OCI-LY1 (cell line): ENCODE data around the gene GJC2.

Experiments used
- H2AFZ ChIP-seq: fragments of 200-600 bp; sonication (generic), shearing (Covaris generic); 2 replicates; pipeline ENCODE4 v1.6.0; 2014; ENCODE audit warnings: antibody characterized with exemption, mild to moderate bottlenecking, low read length
- H3F3A ChIP-seq: fragments of 200-600 bp; sonication (generic), shearing (Covaris generic); 2 replicates; pipeline ENCODE4 v1.6.0; 2014; ENCODE audit warnings: mild to moderate bottlenecking, antibody characterized with exemption, low read length, moderate library complexity; ENCODE audit not compliant: insufficient read depth
- H3K27ac ChIP-seq: fragments of 200-600 bp; sonication (generic); 2 replicates; pipeline ENCODE4 v1.5.1; 2014; ENCODE audit warnings: low read length, mixed run types, mild to moderate bottlenecking, low read depth; ENCODE audit not compliant: poor library complexity, severe bottlenecking
- H3K27me3 ChIP-seq: fragments of 200-600 bp; sonication (generic); 2 replicates; pipeline ENCODE4 v1.6.0; 2014; ENCODE audit warnings: antibody characterized with exemption, mild to moderate bottlenecking, low read length, moderate library complexity; ENCODE audit not compliant: insufficient read depth
- H3K36me3 ChIP-seq: fragments of 200-600 bp; sonication (generic); 2 replicates; pipeline ENCODE4 v1.6.1; 2014; ENCODE audit warnings: mild to moderate bottlenecking, antibody characterized with exemption, low read length, moderate library complexity, mixed read lengths; ENCODE audit not compliant: insufficient read depth
- H3K4me1 ChIP-seq: fragments of 200-600 bp; sonication (generic); 2 replicates; pipeline ENCODE4 v1.5.1; 2014; ENCODE audit warnings: mild to moderate bottlenecking, low read length, moderate library complexity; ENCODE audit not compliant: insufficient read depth, severe bottlenecking
- H3K4me2 ChIP-seq: fragments of 200-600 bp; sonication (generic), shearing (Covaris generic); 2 replicates; pipeline ENCODE4 v1.6.1; 2014; ENCODE audit warnings: low read length
- H3K4me3 ChIP-seq: fragments of 200-600 bp; sonication (generic); 2 replicates; pipeline ENCODE4 v1.5.1; 2014; ENCODE audit warnings: low read length, low read depth, mild to moderate bottlenecking, mixed read lengths; ENCODE audit not compliant: poor library complexity, severe bottlenecking
- H3K79me2 ChIP-seq: fragments of 200-600 bp; shearing (Covaris generic); 2 replicates; pipeline ENCODE4 v1.6.1; 2016; ENCODE audit warnings: mixed run types, low read length, mixed read lengths; ENCODE audit not compliant: insufficient read depth
- H3K9ac ChIP-seq: fragments of 200-600 bp; sonication (generic), shearing (Covaris generic); 2 replicates; pipeline ENCODE4 v1.6.1; 2014; ENCODE audit warnings: mild to moderate bottlenecking, low read length, mixed read lengths
- H3K9me2 ChIP-seq: fragments of 200-600 bp; sonication (generic), shearing (Covaris generic); 2 replicates; pipeline ENCODE4 v1.6.1; 2014; ENCODE audit warnings: low read depth, mild to moderate bottlenecking, low read length, mixed read lengths
- H3K9me3 ChIP-seq: fragments of 200-600 bp; shearing (Covaris generic); 2 replicates; pipeline ENCODE4 v1.6.1; 2014; ENCODE audit warnings: low read length, mixed read lengths
- H4K20me1 ChIP-seq: fragments of 200-600 bp; sonication (generic), shearing (Covaris generic); 2 replicates; pipeline ENCODE4 v1.6.0; 2016; ENCODE audit warnings: mild to moderate bottlenecking, low read length; ENCODE audit not compliant: insufficient read depth
- CTCF ChIP-seq: fragments of 200-600 bp; sonication (generic), shearing (Covaris generic); IDR thresholded peaks from 2 replicates; pipeline ENCODE4 v1.5.1; 2017; ENCODE audit warnings: mild to moderate bottlenecking, antibody characterized with exemption, low read length, moderate library complexity, mixed read lengths
- EZH2 ChIP-seq: fragments of 200-600 bp; sonication (generic), shearing (Covaris generic); IDR thresholded peaks from 2 replicates; pipeline ENCODE4 v1.8.0; 2017; ENCODE audit warnings: borderline replicate concordance, mixed run types, mild to moderate bottlenecking, antibody characterized with exemption, low read length, moderate library complexity, mixed read lengths

Gene GJC2

GRCh38 chr1:228165372-228166169, 15.8 kb downstream of the GJC2 start, which contains the start of gene IBA57:
IBA57 (plus strand) TSS chr1:228165804; CDS start chr1:228165817, 13 bp downstream.
- Histone ChIP-seq H4K20me1 (no peaks in the 10 kb centered on the region), H3K9me3 (no peaks in the 10 kb centered on the region), H3K4me1 (peaks cover 20% of the 10 kb centered on the region), H3K27ac (peak within 1 kb of the TSS; percentile 82), H3K9me2 (no peaks in the 10 kb centered on the region), H3K27me3 (peaks cover 6% of the 10 kb centered on the region; the same call in 1 of the 2 replicates), H3K4me2 (peak within 1 kb of the TSS; percentile 94), H2AFZ (no peak within 1 kb of the TSS), H3K9ac (peak within 1 kb of the TSS; percentile 84), H3K36me3 (no peaks in the 10 kb centered on the region), H3F3A (no peaks in the 10 kb centered on the region), H3K79me2 (no peaks in the 10 kb centered on the region), H3K4me3 (peak within 1 kb of the TSS; percentile 78)
- TF ChIP-seq EZH2 (no peak), CTCF (peak; percentile 76)

GRCh38 chr1:228166170-228166936, 16.6 kb downstream of the GJC2 start:
- H4K20me1 ChIP-seq = no peaks in the 10 kb centered on the region
- no peaks in the 10 kb centered on the region for H3F3A ChIP-seq
- H3K9me3 ChIP-seq = no peaks in the 10 kb centered on the region
- H3K4me3 ChIP-seq = peak overlapping the region; percentile 78
- H3K36me3 ChIP-seq = no peaks in the 10 kb centered on the region
- no peaks in the 10 kb centered on the region for H3K9me2 ChIP-seq
- H3K9ac ChIP-seq = peak overlapping the region; percentile 84
- H3K79me2 ChIP-seq = no peaks in the 10 kb centered on the region
- no peak overlapping the region for H3K27ac ChIP-seq
- TF ChIP-seq CTCF (peak; percentile 51), EZH2 (no peak)
- H2AFZ ChIP-seq = no peak overlapping the region
- peaks cover 20% of the 10 kb centered on the region for H3K4me1 ChIP-seq
- peaks cover 6% of the 10 kb centered on the region; the same call in 1 of the 2 replicates for H3K27me3 ChIP-seq
- H3K4me2 ChIP-seq = peak overlapping the region; percentile 94

DNA sequence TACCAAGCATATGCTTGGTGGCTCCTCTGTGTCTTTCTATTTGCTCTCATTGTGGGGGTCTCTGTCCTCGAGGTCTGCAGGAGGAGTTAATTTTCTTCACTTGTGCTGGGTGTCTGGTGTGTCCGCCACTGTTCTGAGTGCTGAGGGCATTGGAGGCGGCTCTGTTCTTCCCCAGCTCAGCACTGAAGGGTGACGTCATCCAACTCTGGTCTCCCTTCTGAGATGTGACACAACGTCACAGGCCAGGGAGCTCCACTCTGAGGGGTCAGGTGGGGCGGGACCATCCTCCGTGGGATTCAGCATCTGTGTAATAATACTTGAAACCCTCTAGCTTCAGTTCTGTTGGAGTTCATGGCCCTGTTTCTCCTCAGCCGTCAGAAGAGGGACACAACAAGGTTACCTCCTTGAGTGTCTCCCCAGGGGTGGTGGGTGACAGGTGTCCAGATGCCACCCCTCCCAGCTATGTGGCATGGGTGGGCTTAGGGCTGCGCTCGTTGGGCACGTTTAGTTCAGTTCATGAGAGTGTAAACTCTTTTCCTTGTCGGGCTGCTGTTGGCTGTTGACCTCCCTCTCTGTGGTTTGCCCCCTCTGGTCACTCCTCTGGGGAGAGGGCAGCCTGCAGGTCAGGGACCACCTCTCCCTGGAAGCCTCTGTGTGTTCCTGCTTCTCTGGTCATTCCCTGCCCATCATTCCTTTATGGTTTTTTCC, 19.0 kb downstream of the GJC2 start:
- no peaks in the 10 kb centered on the region for H3K9me3 ChIP-seq
- no peak overlapping the region for H2AFZ ChIP-seq
- H3K4me3 ChIP-seq = no peak overlapping the region
- H3K4me2 ChIP-seq = no peak overlapping the region
- H3K9me2 ChIP-seq = no peaks in the 10 kb centered on the region
- H3K4me1 ChIP-seq = peaks cover 20% of the 10 kb centered on the region
- H3K9ac ChIP-seq = no peak overlapping the region
- H3K27ac ChIP-seq = no peak overlapping the region
- H3K27me3 ChIP-seq = no peaks in the 10 kb centered on the region
- no peak for TF ChIP-seq CTCF
- no peak for TF ChIP-seq EZH2
- H3K79me2 ChIP-seq = no peaks in the 10 kb centered on the region
- no peaks in the 10 kb centered on the region for H3K36me3 ChIP-seq
- no peaks in the 10 kb centered on the region for H3F3A ChIP-seq
- H4K20me1 ChIP-seq = no peaks in the 10 kb centered on the region
